HG03442 (cell line): ENCODE data around the gene DCDC2C.

Experiments used
- ATAC-seq: cut with Tn5 transposase; IDR thresholded peaks from one replicate; pipeline ENCODE4 v1.9.1; 2021; ENCODE audit warnings: mild to moderate bottlenecking, moderate library complexity; ENCODE audit not compliant: unreplicated experiment

The DCDC2C gene

DNA sequence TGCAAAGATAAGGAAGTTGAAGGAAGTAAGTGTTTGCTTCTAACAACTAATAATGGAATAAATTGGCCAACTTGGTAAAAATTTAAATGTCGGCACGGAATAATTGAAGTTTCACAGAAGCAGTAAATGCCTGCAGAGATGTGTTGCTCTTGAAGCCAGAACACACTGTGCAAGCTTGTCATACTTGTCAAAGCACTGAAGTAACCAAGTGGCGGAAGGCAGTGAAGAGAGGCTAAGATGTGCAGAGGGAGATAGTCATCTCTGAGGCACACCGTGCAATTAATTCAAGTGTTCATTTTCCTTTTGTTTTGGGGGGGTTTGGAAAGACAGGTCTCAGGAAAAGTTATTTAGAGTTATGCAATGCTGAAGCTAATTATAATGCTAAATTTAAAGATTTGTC, 5.2 kb downstream of the DCDC2C start:
- ATAC-seq = no peak

DNA sequence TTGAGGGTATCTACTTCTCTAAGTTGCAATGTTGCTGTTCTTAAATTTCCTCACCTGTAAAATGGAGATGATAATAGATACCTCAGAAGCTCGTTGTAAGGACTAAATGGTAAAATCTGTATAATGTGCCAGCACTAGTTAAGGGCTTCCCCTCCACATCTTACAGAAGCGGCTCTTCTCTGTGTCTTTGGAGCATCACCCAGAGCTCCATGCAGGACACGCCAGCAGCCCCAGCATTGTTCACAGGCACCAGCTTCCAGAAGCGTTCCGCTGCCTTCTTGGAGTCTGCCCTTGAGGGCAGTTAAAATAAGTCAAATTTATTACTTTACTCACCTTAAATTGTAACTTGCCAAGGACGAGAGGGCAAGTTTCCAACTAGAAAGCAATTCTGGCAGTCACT, 5.8 kb downstream of the DCDC2C start:
- ATAC-seq = no peak

- ATAC-seq = no peak
Measured at GRCh38 chr2:3712424-3712823, 9.0 kb downstream of the DCDC2C start.

DNA sequence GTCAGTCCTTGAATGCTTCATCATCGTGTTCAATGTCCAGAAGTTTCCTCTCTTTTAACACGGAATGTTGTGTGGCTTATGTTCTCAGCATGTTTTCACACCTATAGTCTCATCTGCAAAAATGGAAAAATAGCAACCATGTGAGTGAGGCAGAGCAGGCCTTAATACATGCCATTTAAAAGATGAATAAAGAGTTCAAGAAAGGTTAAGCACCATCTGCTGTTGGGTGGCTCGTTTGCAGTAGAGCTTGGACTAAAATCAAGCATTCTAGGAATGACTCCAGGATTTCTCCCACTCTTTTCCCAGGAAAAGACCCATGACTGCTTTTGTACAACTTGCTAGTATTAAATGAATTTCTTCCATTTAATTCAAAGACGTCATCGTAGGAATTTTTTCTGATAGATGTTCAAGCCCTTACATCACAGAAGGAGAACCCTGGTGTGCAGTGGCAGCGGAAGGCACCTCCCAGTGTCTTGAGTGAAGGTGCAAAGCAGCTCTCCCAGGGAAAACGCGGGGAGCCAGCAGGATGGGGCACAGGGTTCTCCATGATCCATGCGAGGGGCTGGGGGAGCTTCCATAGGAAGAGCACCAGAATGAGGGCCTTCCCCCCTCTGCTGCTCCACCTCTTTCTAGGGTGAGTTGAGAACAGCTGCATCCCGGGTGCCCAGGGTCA, 9.6 kb downstream of the DCDC2C start:
- ATAC-seq = no peak

GRCh38 chr2:3718679-3719078, 15.3 kb downstream of the DCDC2C start:
- ATAC-seq = no peak

GRCh38 chr2:3725002-3725401, 21.6 kb downstream of the DCDC2C start:
- ATAC-seq = no peak

DNA sequence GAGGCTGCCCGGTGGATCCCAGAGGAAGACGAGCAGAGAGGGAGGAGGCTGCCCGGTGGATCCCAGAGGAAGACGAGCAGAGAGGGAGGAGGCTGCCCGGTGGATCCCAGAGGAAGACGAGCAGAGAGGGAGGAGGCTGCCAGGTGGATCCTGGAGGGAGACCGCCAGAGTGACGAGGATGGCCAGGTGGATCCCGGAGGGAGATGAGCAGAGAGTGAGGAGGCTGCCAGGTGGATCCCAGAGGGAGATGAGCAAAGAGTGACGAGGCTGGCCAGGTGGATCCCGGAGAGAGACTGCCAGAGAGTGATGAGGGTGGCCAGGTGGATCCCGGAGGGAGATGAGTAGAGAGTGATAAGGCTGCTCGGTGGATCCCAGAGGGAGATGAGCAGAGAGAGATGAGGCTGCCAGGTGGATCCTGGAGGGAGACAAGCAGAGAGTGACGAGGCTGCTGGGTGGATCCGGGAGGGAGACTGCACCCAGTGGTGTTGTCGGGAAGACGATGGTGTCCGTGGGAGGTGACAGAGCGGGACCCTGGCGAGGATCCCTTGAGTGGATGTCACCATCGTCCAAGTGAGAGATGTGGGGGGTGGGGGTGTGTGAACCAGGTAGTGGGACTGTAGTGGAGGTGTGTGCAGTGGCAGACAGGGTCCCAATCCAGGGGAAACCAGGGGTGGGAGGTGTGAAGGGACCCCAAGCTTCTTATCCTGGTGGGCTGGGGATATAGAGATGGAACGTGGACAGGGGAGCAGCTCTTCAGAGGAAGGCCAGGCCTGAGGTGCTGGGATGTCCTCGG, 22.3 kb downstream of the DCDC2C start:
- no peak for ATAC-seq

DNA sequence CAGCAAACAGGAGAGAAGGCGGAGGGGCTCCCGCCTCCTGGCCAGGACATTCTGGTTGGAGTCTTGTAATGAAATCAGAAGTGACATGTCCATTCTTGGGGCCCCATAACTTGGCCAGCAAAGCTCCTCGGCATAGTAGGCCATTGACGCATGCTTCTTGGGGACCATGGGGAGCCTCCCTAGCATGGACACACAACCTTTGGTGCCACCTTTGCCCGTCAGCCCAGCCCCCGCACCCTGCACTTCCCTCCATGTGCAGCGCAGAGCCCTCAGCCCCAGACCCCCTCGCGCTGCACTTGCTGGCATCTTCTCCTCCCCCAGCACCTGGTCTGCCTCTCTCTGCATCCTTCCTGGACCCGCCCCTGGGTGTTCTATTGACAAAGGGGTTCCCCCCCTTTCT, 23.1 kb downstream of the DCDC2C start:
- ATAC-seq = no peak

DNA sequence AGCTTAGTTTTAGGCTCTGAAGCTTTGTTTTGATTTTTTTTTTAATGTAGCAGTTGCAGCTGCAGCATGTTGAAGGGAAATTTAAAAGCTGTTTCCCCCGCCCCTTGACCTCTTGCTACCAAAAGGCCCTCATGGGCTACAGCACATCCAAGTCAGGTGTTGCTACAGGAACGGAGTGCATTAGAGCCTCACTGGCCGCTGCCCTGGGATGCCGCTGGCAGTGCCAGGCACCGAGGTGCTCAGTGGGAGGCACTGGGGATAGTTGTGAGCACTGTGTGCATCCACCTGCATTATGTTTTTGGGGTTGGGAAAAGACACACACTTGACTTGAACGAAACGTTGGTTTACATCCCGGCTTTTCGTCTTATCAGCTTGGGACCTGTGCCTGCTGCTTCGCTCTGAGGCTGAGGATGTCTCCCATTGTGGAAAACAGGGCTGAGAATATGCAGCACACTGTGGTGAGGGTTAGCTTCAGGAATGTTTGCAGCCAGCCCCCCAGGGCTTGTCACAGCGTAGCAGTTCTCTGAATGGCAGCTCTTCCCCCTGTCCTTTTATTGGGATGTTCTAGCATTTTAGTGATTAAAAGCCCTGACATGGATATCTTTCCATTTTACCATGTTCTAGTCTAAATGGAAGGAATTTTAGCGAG, 24.1 kb downstream of the DCDC2C start:
- no peak for ATAC-seq

GRCh38 chr2:3728104-3729054, 25.0 kb downstream of the DCDC2C start:
- ATAC-seq = no peak

DNA sequence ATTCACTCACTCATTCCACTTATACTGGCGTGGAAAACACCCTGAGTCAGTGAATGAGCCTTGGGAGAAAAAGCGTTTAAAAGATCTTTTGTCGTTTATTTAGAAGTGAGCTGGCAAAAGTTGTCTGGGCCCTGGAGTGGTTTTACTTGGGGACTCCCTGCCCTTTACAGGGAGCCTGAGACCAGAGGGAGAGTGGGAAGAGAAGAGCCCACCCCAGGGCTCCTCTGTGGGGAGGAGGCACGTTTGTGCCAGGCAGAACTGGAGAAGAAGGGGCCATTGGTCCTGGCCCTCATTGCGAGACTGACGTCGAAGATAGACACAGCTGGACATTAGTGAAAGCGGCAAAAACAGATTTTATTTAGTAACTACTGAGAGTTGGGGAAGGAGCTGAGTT, 25.7 kb downstream of the DCDC2C start:
- no peak for ATAC-seq

DNA sequence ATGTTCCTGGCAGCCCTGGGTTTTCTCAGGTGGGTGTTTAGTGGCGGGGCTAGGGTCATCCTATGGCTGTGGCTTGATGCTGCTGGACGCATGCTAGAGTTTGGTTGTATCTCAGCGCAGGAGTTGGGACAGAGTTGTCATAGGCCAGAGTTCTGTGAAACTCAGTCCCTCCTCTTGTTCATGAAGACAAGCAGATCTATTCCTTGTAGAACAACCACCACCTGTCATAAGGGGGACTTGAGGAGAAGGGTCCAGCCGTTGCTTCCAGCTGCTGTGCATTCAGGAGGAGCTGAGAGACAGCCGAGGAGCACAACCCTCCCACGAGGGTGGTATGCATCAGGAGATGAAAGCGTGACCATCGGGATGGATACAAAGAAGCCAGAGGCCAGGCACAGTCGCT, 26.4 kb downstream of the DCDC2C start:
- ATAC-seq = no peak

DNA sequence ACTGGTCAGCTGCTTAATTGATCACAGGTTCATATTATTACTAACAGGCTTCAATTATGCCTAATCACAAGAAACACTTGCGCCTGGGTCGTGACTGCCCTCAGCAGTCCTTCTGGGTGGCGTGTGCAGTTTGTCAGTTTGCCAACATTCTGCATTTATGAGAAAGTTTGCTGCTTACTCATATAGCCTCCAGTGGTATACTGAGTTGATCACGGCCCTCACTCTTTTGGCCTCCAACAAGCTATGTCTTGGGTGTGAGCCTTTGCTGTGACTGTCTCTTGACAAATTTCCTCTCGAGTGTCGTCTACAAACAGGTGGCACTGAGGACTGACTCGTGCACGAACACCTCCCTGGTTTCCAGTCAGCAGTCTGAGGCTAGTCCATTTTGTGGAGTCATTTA, 27.3 kb downstream of the DCDC2C start:
- no peak for ATAC-seq

DNA sequence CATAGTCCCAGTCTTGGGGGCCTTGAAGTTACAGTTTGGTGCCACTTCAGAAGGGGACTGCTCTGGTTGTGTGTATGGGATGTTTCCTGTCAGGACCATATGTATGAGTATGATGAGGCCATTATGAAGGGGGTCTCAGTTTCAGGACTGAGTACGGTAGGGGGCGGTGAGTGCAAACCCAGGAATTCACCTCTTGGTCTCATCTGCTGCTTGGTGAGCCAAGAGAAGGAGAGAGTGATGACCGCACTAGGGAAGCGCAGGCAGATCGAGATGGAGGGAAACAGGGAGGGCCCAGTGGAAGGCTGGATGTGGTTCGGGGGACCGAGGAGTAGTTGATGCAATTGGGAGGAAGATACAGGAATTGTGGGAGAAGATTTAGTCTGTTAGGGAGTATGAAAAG, 28.5 kb downstream of the DCDC2C start:
- ATAC-seq = no peak

DNA sequence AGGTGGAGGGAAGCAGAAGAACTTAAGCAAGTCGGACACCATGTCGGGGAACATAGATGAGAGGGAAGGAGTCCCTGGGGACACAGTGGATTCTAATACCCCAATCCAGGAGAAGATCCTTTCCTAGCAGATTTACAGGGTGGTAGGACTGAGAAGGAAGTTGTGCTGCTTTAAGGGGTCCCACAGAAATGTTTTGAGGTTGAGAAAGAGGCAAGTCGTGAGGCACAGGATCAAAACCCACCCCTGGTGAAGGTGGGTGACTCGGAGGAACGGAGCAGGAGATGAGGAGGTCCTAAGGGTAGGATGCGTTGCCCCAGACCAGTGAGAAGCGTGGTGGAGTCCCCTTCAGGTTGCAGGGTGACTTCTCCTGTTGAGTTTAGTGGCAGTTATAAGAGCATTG, 32.7 kb downstream of the DCDC2C start:
- no peak for ATAC-seq

- no peak for ATAC-seq
Measured at GRCh38 chr2:3737128-3737527, 33.8 kb downstream of the DCDC2C start.

DNA sequence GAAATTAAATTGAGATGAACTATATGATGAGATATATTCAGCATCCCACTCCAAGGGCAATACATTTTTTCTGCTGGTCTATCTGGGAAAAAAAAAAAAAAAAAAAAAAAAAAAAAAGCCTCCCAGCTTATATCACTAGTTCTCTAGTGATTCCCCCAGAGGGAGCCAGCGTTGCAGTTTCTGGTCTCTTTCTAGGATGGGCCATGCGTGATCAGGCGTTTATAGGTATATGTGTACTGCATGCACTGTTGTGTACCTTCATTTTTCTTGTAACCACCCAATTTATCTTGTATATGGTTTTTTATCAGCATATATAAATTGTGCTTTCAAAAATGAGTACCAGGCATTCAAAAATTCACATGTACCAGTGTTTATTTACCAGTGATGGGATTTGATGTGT, 35.1 kb downstream of the DCDC2C start:
- ATAC-seq = no peak

GRCh38 chr2:3739313-3739712, 35.9 kb downstream of the DCDC2C start:
- ATAC-seq = no peak

- ATAC-seq = no peak
Measured at GRCh38 chr2:3741396-3741795, 38.0 kb downstream of the DCDC2C start.

GRCh38 chr2:3741867-3742602, 38.7 kb downstream of the DCDC2C start:
- ATAC-seq = no peak
